Subcutaneous abdominal adipose tissue (tissue), 5 donors: ENCODE measurements around the gene SRRM5.
"Not testable (repeated sequence)": the region's sequence is repeated elsewhere in the genome, so short reads cannot be mapped to it uniquely, and the experiment has no call there.

ENCODE experiments used
- H3K27ac ChIP-seq: one replicate; pipeline ENCODE4 v1.7.0; 2013; ENCODE audit warnings: low read depth, mild to moderate bottlenecking, inconsistent platforms, low read length, moderate library complexity
- H3K27me3 ChIP-seq, 5 donors: one replicate each; pipeline ENCODE4 v1.7.0; 2013; ENCODE audit warnings: low read length in 5 of 5, inconsistent platforms in 1 of 5; ENCODE audit not compliant: control insufficient read depth in 5 of 5, insufficient read depth in 4 of 5
- H3K36me3 ChIP-seq, 5 donors: one replicate each; pipeline ENCODE4 v1.7.0; 2013; ENCODE audit warnings: low read length in 5 of 5; ENCODE audit not compliant: control insufficient read depth in 5 of 5, insufficient read depth in 5 of 5
- H3K4me1 ChIP-seq, 5 donors: one replicate each; pipeline ENCODE4 v1.7.0; 2013; ENCODE audit warnings: low read length in 5 of 5, mild to moderate bottlenecking in 3 of 5, moderate library complexity in 1 of 5; ENCODE audit not compliant: control insufficient read depth in 5 of 5, insufficient read depth in 5 of 5
- H3K4me3 ChIP-seq, 5 donors: one replicate each; pipeline ENCODE4 v1.7.0; 2013; ENCODE audit warnings: low read length in 5 of 5, low read depth in 1 of 5
- H3K9ac ChIP-seq, 5 donors: one replicate each; pipeline ENCODE4 v1.7.0; 2013; ENCODE audit warnings: low read length in 5 of 5, mild to moderate bottlenecking in 4 of 5, moderate library complexity in 3 of 5
- H3K9me3 ChIP-seq, 5 donors: one replicate each; pipeline ENCODE4 v1.7.0; 2013; ENCODE audit warnings: low read length in 5 of 5; ENCODE audit not compliant: control insufficient read depth in 5 of 5
- donor health status: healthy.
- donor health status: healthy.
- donor health status: healthy.
- donor health status: healthy.
- donor health status: healthy.

The SRRM5 gene

DNA sequence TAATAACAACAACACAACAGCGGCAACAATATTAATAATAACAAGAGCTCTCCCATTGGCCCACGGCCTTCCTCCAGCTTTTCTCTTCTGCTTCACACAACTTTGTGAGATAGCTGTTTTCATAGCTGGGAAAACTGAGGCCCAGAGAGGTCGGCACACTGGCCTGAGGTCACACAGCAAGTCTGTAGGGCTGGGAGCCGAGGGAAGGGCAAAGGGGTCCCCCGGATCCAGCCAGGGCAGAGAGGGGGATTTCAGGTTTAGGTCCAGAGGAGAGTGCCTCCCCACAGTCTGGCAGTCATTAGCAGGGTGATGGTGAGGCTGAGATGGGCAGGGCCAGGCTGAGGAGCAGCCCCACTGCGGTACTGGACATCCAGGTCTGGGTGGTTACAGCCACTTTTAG lies 36.7 kb downstream of the SRRM5 start:
- Histone ChIP-seq H3K4me1 (peaks cover 0 to 5% (median 0%) of the 10 kb centered on the region in 5 donors), H3K27me3 (no peaks in the 10 kb centered on the region), H3K9me3 (peaks cover 0 to 3% (median 0%) of the 10 kb centered on the region in 5 donors), H3K27ac (no peak overlapping the region), H3K36me3 (peaks cover 0 to 53% (median 15%) of the 10 kb centered on the region in 5 donors), H3K4me3 (no peak overlapping the region), H3K9ac (no peak overlapping the region)

DNA sequence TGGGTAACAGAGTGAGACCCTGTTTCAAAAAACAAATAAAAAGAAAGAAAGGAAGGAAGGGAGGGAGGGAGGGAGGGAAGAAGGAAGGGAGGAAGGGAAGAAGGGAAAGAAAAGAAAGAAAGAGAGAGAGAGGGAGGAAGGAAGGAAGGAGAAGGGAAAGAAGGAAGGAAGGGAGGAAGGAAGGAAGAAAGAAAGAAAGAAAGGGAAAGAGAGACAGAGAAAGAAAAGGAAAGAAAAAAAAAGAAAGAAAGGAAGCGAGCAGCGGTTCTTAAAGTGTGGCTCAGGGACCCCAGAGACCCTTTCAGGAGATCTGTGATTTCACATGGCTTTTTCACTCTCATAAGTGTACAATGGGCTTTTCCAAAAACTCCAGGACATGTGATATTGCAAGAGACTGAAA lies 37.6 kb downstream of the SRRM5 start:
- H3K9me3 ChIP-seq, result peaks cover 0 to 3% (median 0%) of the 10 kb centered on the region in 5 donors
- peaks cover 0 to 60% (median 19%) of the 10 kb centered on the region in 5 donors for H3K36me3 ChIP-seq
- peaks cover 0 to 5% (median 0%) of the 10 kb centered on the region in 5 donors for H3K4me1 ChIP-seq
- H3K27ac ChIP-seq, result no peak overlapping the region
- no peak overlapping the region for H3K9ac ChIP-seq
- H3K4me3 ChIP-seq, result no peak overlapping the region
- no peaks in the 10 kb centered on the region for H3K27me3 ChIP-seq

DNA sequence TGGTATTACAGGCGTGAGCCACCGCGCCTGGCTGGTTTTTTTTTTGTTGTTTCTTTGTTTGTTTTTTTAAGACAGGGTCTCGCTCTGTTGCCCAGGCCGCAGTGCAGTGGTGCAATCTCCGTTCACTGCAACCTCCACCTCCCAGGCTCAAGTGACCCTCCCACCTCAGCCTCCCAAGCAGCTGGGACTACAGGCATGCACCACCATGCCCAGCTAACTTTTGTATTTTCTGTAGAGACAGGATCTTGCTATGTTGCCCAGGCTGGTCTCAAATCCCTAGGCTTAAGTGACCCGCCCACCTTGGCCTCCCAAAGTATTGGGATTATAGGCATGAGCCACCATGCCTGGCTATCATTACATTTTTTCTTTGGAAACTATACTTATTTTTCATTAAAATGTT lies 38.4 kb downstream of the SRRM5 start:
- H3K36me3 ChIP-seq, result peaks cover 0 to 67% (median 24%) of the 10 kb centered on the region in 5 donors
- H3K4me3 ChIP-seq, H3K4me1 ChIP-seq, H3K27ac ChIP-seq, H3K27me3 ChIP-seq, H3K9me3 ChIP-seq, H3K9ac ChIP-seq: not testable (repeated sequence)

DNA sequence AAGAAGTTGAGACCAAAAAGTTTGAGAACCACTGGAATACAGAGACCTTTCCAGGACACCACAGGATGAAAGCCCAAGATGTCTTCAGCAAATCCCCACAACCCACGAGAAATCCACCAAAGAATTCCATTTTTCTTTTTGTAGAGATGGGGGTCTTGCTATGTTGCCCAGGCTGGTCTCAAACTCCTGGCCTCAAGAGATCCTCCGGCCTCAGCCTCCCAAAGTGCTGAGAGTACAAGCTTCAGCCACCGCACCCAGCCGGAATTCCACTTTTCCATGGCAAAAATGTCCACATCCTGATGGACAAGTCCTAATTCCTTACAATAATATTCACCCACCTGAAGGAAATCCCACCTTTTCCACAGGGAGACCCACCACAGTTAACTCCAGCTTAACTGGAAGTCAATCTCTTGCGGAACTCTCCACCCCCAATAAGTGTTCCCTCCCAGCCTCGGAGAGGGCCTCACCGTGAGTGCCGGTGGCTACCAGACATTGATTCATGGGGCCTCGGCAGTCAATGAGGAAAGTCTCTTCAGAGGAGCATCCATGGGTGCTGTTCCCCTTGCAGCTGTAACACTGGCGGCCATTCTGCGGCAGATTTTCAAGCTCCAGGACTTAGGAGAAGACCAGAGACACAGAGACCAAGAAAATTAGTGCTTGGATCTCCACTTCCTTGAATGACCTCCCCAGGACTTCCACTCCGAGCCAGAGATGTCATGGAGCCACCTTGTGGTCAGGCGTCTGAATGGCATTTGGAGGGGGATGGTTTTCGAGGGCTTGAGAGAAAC lies 40.1 kb downstream of the SRRM5 start:
- peak overlapping the region in 1 of 5 donors; percentile 25 for H3K4me3 ChIP-seq

DNA sequence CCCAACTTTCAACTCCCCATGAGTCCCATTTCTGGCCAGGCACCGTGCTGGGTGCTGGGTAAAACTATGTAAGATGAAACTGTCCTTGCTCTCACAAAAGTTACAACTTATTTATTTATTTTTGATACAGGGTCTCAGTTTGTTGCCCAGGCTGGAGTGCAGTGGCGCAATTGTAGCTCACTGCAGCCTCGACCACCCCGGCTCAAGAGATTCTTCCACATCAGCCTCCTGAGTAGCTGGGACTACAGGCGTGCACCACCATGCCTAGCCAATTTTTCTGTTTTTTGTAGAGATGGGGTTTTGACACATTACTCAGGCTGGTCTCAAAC lies 40.6 kb downstream of the SRRM5 start:
- no peak overlapping the region for H3K9ac ChIP-seq
- no peak overlapping the region for H3K4me3 ChIP-seq
- no peak overlapping the region for H3K27ac ChIP-seq
- no peaks in the 10 kb centered on the region for H3K27me3 ChIP-seq
- no peaks in the 10 kb centered on the region for H3K9me3 ChIP-seq
- H3K4me1 ChIP-seq, result peaks cover 0 to 5% (median 0%) of the 10 kb centered on the region in 5 donors
- H3K36me3 ChIP-seq, result peaks cover 0 to 68% (median 34%) of the 10 kb centered on the region in 5 donors

More for the DNA sequence above, 40.1 kb downstream of the SRRM5 start:
- Histone ChIP-seq H3K27me3 (no peaks in the 10 kb centered on the region), H3K36me3 (peaks cover 0 to 72% (median 34%) of the 10 kb centered on the region in 5 donors), H3K9me3 (no peaks in the 10 kb centered on the region), H3K4me1 (peaks cover 0 to 5% (median 0%) of the 10 kb centered on the region in 5 donors), H3K27ac (no peak overlapping the region), H3K9ac (no peak overlapping the region)

DNA sequence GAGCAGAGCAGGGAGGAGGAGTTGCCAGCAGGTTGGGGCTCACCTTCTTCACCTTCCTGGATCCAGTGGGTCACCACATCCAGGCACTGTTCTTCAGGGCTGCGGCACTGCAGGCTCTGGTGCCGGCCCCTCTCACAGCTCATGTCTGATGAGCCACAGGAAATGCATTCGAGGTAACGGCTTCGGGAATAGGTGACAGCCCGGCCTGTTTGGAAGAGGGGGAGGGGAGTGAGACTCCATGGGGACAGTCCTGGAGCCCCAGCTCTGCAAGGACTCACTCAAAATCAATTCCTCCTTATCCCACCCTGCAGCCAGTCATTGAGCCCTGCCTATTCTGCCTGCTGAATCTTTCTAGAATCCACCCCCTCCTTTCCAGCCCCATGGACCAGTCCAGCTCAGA lies 44.5 kb downstream of the SRRM5 start:
- no peak overlapping the region for H3K9ac ChIP-seq
- no peak overlapping the region for H3K4me3 ChIP-seq
- H3K9me3 ChIP-seq, result peaks cover 0 to 8% (median 7%) of the 10 kb centered on the region in 5 donors
- no peaks in the 10 kb centered on the region for H3K27me3 ChIP-seq
- peaks cover 0 to 58% (median 31%) of the 10 kb centered on the region in 5 donors for H3K36me3 ChIP-seq
- H3K27ac ChIP-seq, result no peak overlapping the region
- H3K4me1 ChIP-seq, result peaks cover 0 to 5% (median 0%) of the 10 kb centered on the region in 5 donors

DNA sequence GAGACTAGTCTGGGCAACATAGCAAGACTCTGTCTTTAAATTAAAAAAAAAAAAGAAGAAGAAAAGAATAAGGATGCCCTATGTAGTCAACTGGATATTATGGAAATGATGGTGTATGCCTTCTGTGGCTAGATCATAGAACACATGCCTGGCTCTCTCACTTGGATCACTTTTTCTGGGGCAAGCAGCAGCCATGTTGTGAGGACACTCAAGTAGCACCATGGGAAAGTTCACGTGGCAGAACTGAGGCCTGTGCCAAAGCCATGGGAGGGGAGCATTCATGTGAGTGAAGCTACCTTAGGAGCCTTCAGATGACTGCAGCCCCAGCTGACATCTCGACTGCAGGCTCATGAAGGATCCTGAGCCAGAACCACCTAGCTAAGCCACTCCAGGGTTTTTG lies 46.1 kb downstream of the SRRM5 start:
- no peak overlapping the region for H3K9ac ChIP-seq
- peak overlapping the region in 1 of 5 donors; percentile 18 for H3K4me3 ChIP-seq
- H3K9me3 ChIP-seq, result peaks cover 0 to 8% (median 7%) of the 10 kb centered on the region in 5 donors
- peaks cover 0 to 54% (median 26%) of the 10 kb centered on the region in 5 donors for H3K36me3 ChIP-seq
- no peaks in the 10 kb centered on the region for H3K27me3 ChIP-seq
- no peaks in the 10 kb centered on the region for H3K4me1 ChIP-seq
- H3K27ac ChIP-seq, result no peak overlapping the region

DNA sequence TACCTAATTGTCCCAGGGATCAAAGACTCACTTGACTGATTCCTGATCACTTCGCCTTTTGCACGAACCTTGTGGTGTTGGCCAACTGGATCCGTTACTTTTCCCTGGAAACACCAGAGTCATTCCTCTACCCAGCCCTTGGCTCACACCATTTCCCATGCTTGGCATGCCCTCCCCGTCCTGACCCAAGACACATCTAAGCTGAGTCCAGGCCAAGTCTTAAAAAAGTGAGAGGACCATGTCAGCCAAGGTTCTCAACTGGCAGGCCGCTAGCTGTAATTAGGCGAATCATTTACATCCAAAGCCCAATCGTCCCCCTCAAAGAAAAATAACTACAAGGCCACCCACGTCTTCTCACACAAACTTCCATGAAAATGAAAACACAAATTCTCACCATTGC lies 46.6 kb downstream of the SRRM5 start:
- Histone ChIP-seq H3K27me3 (no peaks in the 10 kb centered on the region), H3K36me3 (peaks cover 0 to 54% (median 22%) of the 10 kb centered on the region in 5 donors), H3K9me3 (peaks cover 0 to 8% (median 7%) of the 10 kb centered on the region in 5 donors), H3K27ac (no peak overlapping the region), H3K4me1 (peaks cover 0 to 3% (median 0%) of the 10 kb centered on the region in 5 donors), H3K9ac (no peak overlapping the region), H3K4me3 (peak overlapping the region in 1 of 5 donors; percentile 18)

DNA sequence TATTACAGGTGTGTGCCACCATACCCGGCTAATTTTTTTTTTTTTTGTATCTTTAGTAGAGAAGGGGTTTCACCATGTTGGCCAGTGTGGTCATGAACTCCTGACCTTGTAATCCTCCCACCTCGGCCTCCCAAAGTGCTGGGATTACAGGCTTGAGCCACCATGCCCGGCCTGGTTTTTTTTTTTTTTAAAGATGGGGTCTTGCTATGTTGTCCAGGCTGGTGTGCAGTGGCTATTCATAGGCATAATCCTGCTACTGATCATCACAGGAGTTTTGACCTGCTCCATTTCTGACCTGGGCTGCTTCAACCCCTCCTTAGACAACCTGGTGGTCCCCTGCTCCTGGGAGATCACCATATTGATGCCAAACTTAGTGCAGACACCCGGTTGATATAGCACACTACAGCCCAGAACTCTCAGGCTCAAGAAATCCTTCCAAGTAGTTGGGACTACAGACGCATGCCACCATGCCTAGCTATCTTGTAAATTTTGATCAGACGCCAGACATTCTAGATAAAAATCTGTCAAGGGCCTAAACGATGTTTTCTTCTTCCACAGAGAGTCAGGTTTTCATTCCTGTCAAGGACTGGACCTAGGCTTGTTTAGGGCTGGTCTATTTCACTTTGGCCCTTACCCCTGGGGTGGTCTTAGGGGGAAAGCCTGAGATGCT lies 48.5 kb downstream of the SRRM5 start:
- Histone ChIP-seq H3K27ac (no peak overlapping the region), H3K9ac (no peak overlapping the region), H3K36me3 (peaks cover 0 to 54% (median 23%) of the 10 kb centered on the region in 5 donors), H3K27me3 (no peaks in the 10 kb centered on the region), H3K4me1 (peaks cover 0 to 14% (median 0%) of the 10 kb centered on the region in 5 donors), H3K4me3 (no peak overlapping the region), H3K9me3 (peaks cover 0 to 8% (median 7%) of the 10 kb centered on the region in 5 donors)

DNA sequence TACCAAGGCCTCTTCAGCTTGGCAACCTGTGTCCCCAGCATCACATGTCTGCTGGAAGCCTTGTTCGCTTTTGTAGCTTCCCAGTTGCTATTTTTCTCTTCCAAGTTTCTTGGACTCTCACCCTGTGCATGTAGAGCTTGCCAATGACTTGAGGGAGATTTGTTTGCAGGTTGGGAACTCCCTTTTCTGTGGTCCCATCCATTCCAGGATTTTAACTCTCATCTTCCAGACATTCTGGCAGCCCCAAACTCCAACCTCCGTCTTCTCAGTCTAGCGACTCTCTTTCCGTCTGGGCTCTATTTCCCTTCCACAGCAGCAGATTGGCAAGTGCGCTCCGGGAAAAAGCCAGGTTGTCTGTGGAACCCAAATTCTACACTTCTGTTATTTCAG lies 49.1 kb downstream of the SRRM5 start:
- Histone ChIP-seq H3K9ac (no peak overlapping the region), H3K27me3 (no peaks in the 10 kb centered on the region), H3K27ac (no peak overlapping the region), H3K9me3 (peaks cover 0 to 8% (median 7%) of the 10 kb centered on the region in 5 donors), H3K36me3 (peaks cover 0 to 56% (median 21%) of the 10 kb centered on the region in 5 donors), H3K4me3 (no peak overlapping the region), H3K4me1 (peaks cover 0 to 14% (median 0%) of the 10 kb centered on the region in 5 donors)
